Stimulated activated naive CD8-positive, alpha-beta T cell treated with anti-CD3 and anti-CD28 coated beads, Interleukin-15, Interleukin-2, amounts not matched to agents 100 ng/mL and 50 ng/mL, for 24 hours (primary cell): ENCODE results near the gene EIF4A3.

Experiments
- H3K27ac Mint-ChIP-seq: one replicate; pipeline ENCODE4 v1.8.0; 2021; ENCODE audit warnings: mild to moderate bottlenecking, mixed read lengths
- H3K27me3 Mint-ChIP-seq: one replicate; pipeline ENCODE4 v1.8.0; 2021; ENCODE audit warnings: mixed read lengths
- H3K36me3 Mint-ChIP-seq: one replicate; pipeline ENCODE4 v1.8.0; 2021; ENCODE audit warnings: low read depth, mixed read lengths
- H3K4me1 Mint-ChIP-seq: one replicate; pipeline ENCODE4 v1.8.0; 2021; ENCODE audit warnings: low read depth, mixed read lengths
- H3K4me3 Mint-ChIP-seq: one replicate; pipeline ENCODE4 v1.8.0; 2021; ENCODE audit warnings: mild to moderate bottlenecking, mixed read lengths
- H3K9me3 Mint-ChIP-seq: one replicate; pipeline ENCODE4 v1.8.0; 2021; ENCODE audit warnings: mixed read lengths

EIF4A3 gene

DNA sequence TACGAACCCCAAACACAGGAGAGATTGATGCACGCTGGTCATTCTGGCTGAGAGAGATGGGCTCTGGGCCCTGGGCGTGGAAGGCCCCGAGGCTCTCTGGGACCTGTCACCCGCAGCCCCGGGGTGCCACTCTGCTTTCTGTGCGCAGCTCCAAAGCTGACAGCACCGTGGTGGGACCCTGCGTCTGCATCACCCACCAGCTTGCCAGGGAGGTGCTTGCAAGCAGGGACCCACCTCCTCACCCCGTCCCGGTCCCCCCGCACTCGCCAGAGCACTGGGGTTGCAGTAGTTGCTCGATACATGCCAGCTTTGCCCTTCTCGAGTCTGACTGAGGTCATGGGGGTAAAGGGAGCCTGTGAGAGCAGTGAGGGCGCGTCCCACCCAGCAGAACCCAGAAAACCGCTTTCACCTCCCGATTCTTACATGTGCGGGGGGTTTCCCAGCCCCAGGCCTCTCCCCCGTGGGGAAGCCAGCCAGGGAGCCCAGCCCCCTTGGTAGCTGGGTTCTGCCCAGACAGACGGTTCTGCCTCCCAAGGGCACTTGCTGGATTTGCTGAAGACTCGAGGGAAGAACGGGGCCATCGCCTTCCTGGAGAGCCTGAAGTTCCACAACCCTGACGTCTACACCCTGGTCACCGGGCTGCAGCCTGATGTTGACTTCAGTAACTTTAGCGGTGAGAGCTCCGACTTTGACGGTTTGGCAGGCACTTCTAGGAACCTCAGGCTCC is 35.4 kb upstream of the EIF4A3 start:
- no peaks in the 10 kb centered on the region for H3K9me3 Mint-ChIP-seq
- H3K4me3 Mint-ChIP-seq, result no peak overlapping the region
- no peak overlapping the region for H3K27ac Mint-ChIP-seq
- H3K27me3 Mint-ChIP-seq, result no peaks in the 10 kb centered on the region
- no peaks in the 10 kb centered on the region for H3K36me3 Mint-ChIP-seq
- no peaks in the 10 kb centered on the region for H3K4me1 Mint-ChIP-seq

GRCh38 chr17:80181431-80181830 is 34.5 kb upstream of the EIF4A3 start:
- H3K4me1 Mint-ChIP-seq, result no peaks in the 10 kb centered on the region
- H3K27me3 Mint-ChIP-seq, result no peaks in the 10 kb centered on the region
- H3K27ac Mint-ChIP-seq, result no peak overlapping the region

DNA sequence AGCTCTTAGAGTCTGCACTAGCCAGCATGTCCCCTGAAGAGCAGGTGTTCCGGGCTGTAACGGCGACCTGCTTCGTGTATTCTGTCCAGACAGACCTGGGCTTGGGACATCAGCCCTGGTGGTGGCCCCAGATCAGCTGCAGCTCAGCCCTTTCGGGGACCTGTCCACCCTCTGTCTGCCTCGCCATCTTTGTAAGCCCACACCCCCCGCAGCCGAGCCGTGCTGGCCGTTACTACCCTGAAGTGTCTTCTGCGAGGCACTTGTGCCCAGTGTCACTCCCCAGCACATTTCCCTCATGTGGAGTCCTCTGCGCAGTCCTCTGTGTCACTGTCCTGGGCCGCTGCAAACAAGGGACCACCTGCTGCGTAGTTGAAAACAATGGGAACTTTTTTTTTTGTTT is 33.3 kb upstream of the EIF4A3 start:
- Mint-ChIP-seq H3K9me3 (no peaks in the 10 kb centered on the region), H3K4me1 (no peaks in the 10 kb centered on the region), H3K27ac (no peak overlapping the region), H3K4me3 (no peak overlapping the region), H3K36me3 (no peaks in the 10 kb centered on the region), H3K27me3 (no peaks in the 10 kb centered on the region)

More at GRCh38 chr17:80181431-80181830, 34.5 kb upstream of the EIF4A3 start:
- Mint-ChIP-seq H3K9me3 (no peaks in the 10 kb centered on the region), H3K36me3 (no peaks in the 10 kb centered on the region), H3K4me3 (no peak overlapping the region)

- Mint-ChIP-seq H3K4me1 (no peaks in the 10 kb centered on the region), H3K4me3 (no peak overlapping the region), H3K27ac (no peak overlapping the region), H3K36me3 (no peaks in the 10 kb centered on the region), H3K27me3 (no peaks in the 10 kb centered on the region), H3K9me3 (no peaks in the 10 kb centered on the region)
Measured at GRCh38 chr17:80177986-80178595, 31.2 kb upstream of the EIF4A3 start.

DNA sequence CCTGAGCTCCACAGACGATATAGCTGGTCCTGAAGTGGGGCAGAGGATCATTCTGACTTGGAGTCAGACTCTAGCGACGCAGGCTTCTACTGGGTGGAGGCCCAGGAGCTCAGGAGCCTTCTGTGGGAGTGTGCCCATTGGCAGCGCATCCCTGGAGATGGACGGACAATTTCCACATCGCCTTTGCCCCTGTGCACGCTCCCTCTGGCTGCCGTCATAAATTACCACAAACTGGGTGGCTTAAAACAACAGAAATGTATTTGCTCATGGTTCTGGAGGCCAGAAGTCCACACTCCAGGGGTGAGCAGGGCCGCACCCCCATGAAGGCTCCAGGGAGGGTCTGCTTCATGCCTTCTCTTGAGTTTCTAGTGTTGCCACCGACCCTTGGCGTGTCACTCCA is 29.8 kb upstream of the EIF4A3 start:
- Mint-ChIP-seq H3K4me1 (no peaks in the 10 kb centered on the region), H3K36me3 (no peaks in the 10 kb centered on the region), H3K9me3 (no peaks in the 10 kb centered on the region), H3K27ac (no peak overlapping the region), H3K4me3 (no peak overlapping the region), H3K27me3 (no peaks in the 10 kb centered on the region)

GRCh38 chr17:80173916-80174315 is 27.0 kb upstream of the EIF4A3 start:
- Mint-ChIP-seq H3K9me3 (no peaks in the 10 kb centered on the region), H3K27me3 (no peaks in the 10 kb centered on the region), H3K4me3 (no peak overlapping the region), H3K4me1 (no peaks in the 10 kb centered on the region), H3K27ac (no peak overlapping the region), H3K36me3 (no peaks in the 10 kb centered on the region)

- Mint-ChIP-seq H3K9me3 (no peaks in the 10 kb centered on the region), H3K27me3 (no peaks in the 10 kb centered on the region), H3K4me1 (no peaks in the 10 kb centered on the region), H3K27ac (no peak overlapping the region), H3K36me3 (no peaks in the 10 kb centered on the region), H3K4me3 (no peak overlapping the region)
Measured at GRCh38 chr17:80173126-80173525, 26.2 kb upstream of the EIF4A3 start.

- no peaks in the 10 kb centered on the region for H3K36me3 Mint-ChIP-seq
- no peaks in the 10 kb centered on the region for H3K9me3 Mint-ChIP-seq
- H3K4me1 Mint-ChIP-seq, result no peaks in the 10 kb centered on the region
- H3K4me3 Mint-ChIP-seq, result no peak overlapping the region
- H3K27ac Mint-ChIP-seq, result no peak overlapping the region
- H3K27me3 Mint-ChIP-seq, result no peaks in the 10 kb centered on the region
Measured at GRCh38 chr17:80171681-80172080, 24.8 kb upstream of the EIF4A3 start.

DNA sequence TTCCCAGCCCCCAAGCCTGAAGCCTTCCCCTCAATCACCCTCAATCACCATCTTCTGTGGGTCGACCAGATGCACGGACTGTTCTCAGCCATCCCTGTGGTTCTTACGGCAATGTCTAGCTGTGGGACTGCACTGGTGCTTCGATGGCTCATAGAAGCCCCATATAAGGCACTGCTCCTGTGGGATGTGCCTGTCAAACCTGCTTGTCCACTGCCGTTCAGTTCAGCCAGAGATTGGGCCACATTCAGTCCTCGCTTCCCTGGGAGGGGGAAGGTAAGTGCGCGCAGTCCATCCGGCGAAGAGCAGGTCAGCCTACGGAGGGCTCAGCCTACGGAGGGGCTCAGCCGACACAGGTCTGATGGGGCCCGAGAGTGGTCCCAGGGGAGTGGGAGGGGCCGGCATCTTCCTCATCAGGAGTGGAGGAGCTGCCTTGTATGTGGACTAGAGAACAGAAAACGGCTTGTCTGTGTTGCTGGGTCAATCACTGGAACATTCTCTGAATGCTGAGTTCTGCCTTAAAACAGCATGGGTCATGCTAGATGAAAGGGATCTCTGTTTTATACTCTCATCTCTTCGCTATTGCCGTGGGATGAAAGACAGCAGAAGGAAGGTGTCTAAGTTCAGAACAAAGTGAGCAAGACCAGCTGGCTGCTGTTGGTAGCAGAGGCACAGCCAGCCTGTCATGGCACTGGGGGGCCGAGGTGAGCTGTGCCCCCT is 23.0 kb upstream of the EIF4A3 start, which contains the start of gene CARD14:
TSS of gene CARD14 (plus strand) at position 247 of the 717 bp plus-strand sequence. CDS start 11,409 bp downstream, outside the sequence.
- no peaks in the 10 kb centered on the region for H3K36me3 Mint-ChIP-seq
- no peaks in the 10 kb centered on the region for H3K9me3 Mint-ChIP-seq
- H3K4me1 Mint-ChIP-seq, result no peaks in the 10 kb centered on the region
- H3K4me3 Mint-ChIP-seq, result no peak within 1 kb of the TSS
- H3K27me3 Mint-ChIP-seq, result no peaks in the 10 kb centered on the region
- H3K27ac Mint-ChIP-seq, result no peak within 1 kb of the TSS

DNA sequence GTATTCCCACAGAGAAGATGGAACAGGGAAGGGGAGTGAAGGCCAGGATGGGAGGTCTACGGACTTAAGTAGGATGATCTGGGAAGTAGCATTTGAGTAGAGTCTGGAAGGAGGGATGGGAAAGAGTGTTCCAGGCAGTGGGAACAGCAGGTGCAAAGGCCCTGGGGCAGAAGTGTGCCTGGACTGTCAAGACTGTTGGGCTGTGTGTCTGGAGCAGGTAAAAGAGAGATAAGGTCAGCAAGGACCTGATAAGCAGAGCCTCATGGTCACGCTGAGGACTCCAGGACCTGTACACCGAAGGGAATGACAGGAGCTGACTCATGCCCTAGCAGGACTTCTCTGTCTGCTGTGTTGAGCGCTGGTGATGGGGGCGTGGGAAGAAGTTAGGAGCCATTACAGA is 22.2 kb upstream of the EIF4A3 start:
- H3K36me3 Mint-ChIP-seq, result no peaks in the 10 kb centered on the region
- H3K27me3 Mint-ChIP-seq, result no peaks in the 10 kb centered on the region
- no peak overlapping the region for H3K27ac Mint-ChIP-seq
- H3K4me1 Mint-ChIP-seq, result no peaks in the 10 kb centered on the region
- H3K9me3 Mint-ChIP-seq, result no peaks in the 10 kb centered on the region
- H3K4me3 Mint-ChIP-seq, result no peak overlapping the region

GRCh38 chr17:80168371-80168770 is 21.4 kb upstream of the EIF4A3 start:
- Mint-ChIP-seq H3K4me1 (no peaks in the 10 kb centered on the region), H3K27me3 (no peaks in the 10 kb centered on the region), H3K27ac (no peak overlapping the region), H3K9me3 (no peaks in the 10 kb centered on the region), H3K36me3 (no peaks in the 10 kb centered on the region), H3K4me3 (no peak overlapping the region)

DNA sequence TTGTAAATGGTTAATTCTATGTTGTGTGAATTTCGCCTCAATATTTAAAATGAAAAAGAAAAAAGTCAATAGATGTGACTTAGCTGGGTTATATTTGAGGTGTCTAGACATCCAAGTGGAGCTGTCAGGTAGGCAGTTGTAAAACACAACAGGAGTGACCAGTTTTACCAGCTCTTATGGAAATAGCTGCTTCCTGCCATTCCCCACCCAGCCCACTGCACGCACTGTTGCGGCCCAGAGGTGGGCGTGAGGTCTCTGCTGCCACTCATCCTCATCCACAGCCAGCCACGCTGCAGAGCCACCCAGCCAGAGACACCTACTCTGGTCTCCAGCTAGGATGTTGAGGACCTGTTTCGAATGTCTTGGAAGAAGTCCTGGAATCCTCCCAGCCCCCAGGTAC is 19.5 kb upstream of the EIF4A3 start:
- H3K4me3 Mint-ChIP-seq, result no peak overlapping the region
- no peaks in the 10 kb centered on the region for H3K27me3 Mint-ChIP-seq
- H3K4me1 Mint-ChIP-seq, result no peaks in the 10 kb centered on the region
- no peaks in the 10 kb centered on the region for H3K36me3 Mint-ChIP-seq
- no peak overlapping the region for H3K27ac Mint-ChIP-seq
- H3K9me3 Mint-ChIP-seq, result no peaks in the 10 kb centered on the region

GRCh38 chr17:80164185-80164584 is 17.3 kb upstream of the EIF4A3 start:
- no peaks in the 10 kb centered on the region for H3K9me3 Mint-ChIP-seq
- no peak overlapping the region for H3K27ac Mint-ChIP-seq
- no peaks in the 10 kb centered on the region for H3K4me1 Mint-ChIP-seq
- peaks cover 11% of the 10 kb centered on the region for H3K27me3 Mint-ChIP-seq
- no peak overlapping the region for H3K4me3 Mint-ChIP-seq
- H3K36me3 Mint-ChIP-seq, result no peaks in the 10 kb centered on the region

DNA sequence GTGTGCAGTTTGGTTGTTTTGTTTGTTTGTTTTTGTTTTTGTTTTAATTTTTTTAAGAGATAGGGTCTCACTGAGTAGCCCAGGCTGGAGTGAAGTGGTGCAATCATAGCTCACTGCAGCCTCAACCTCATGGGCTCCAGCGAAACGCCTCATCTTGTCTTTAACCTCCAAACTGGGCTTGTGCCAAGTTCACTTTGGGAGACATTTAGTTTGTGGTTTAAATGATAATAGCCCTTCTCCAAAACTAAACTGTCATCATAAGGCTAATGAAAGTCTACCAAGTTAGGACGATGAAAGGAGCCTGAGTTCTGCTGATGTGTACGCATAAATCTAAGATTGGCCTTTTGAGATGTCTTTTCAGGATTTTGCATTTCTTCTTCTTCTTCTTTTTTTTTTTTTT is 16.4 kb upstream of the EIF4A3 start:
- Mint-ChIP-seq H3K4me3 (no peak overlapping the region), H3K27me3 (peaks cover 11% of the 10 kb centered on the region), H3K36me3 (no peaks in the 10 kb centered on the region), H3K27ac (no peak overlapping the region), H3K4me1 (no peaks in the 10 kb centered on the region), H3K9me3 (no peaks in the 10 kb centered on the region)

DNA sequence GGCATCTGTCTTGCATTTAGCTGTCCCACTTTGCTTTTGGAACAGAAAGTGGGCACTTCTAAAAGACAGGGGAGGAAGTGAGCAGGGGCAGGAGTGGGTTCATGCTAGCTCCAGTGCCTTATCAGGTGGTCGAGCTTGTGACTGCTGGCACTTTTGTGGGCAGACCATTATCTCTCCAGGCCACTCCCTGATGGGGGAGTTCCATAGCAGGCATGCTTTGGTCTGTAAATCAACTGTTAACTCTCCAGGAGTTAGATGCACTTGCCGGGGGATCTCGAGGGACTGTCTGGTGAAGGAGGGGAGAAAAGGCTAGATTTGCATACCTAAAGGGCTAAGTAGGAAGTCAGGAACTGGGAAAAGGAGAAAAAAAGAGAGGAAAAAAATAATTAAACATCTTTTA is 13.6 kb upstream of the EIF4A3 start:
- Mint-ChIP-seq H3K9me3 (no peaks in the 10 kb centered on the region), H3K4me3 (no peak overlapping the region), H3K4me1 (no peaks in the 10 kb centered on the region), H3K36me3 (no peaks in the 10 kb centered on the region), H3K27ac (no peak overlapping the region), H3K27me3 (peaks cover 11% of the 10 kb centered on the region)
